8988T (cell line): Measurements from ENCODE around the gene PEX1.
"Not testable (repeated sequence)": the region's sequence is repeated elsewhere in the genome, so short reads cannot be mapped to it uniquely, and the experiment has no call there.

Source experiments
- DNase-seq: peaks from one replicate; pipeline ENCODE4 v3.0.0; 2011

Gene PEX1

DNA sequence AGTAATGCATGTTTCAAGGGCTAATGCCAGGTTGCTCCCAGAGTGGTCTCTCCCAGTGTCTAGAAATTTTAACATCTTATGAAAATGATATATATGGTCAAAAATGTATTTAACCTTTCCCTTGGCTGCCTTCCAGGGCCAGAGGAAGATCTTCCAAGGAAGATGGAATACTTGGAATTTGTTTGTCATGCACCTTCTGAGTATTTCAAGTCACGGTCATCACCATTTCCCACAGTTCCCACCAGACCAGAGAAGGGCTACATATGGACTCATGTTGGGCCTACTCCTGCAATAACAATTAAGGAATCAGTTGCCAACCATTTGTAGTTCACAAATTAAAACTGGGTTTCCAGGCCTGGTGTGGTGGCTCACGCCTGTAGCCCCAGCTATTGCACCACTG lies 72.1 kb downstream of the PEX1 start:
- no peak for DNase-seq

DNA sequence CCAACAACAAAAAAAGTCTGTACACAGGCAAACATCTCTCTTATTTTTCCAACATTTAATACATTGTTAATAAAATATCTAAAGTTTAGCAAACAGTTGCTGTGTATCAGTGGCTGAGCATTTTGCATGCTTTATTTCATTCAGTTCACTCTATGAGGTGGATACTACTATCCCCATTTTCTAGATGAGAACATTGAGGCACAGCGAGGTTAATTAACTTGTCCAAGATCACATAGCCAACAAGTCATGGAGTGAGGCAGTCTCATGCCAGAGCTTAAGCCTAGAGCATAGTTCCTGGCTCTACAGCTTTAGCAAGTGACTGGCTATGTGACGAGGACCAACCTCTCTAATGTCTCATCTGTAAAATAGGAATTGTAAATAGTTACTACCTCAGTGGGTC lies 76.7 kb downstream of the PEX1 start:
- DNase-seq = no peak

DNA sequence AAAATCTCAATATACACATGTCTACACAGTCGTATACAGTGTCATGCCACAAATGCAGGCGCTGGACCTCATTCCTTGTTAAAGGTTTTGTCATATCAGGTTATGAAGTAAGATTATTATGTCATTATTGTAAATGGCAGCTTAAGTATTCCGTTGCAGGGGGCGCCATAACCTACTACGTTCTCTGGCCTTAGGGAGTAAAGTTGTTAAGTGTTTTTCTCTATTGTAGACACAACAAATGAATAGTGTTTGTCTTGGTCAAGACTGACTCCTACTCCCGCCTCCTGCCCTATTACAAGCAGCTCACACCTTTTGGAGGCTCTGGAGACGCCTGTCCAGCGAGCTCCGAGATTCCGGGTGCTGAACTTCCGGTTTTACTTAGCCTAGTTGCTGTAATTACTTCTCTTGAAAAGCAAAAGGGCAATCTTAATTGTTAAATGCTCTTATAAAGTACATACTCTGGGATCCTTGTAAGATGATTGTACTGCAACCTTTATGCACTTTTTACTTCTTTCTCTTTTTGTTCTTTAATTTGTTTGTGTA lies 80.0 kb downstream of the PEX1 start:
- no peak for DNase-seq

DNA sequence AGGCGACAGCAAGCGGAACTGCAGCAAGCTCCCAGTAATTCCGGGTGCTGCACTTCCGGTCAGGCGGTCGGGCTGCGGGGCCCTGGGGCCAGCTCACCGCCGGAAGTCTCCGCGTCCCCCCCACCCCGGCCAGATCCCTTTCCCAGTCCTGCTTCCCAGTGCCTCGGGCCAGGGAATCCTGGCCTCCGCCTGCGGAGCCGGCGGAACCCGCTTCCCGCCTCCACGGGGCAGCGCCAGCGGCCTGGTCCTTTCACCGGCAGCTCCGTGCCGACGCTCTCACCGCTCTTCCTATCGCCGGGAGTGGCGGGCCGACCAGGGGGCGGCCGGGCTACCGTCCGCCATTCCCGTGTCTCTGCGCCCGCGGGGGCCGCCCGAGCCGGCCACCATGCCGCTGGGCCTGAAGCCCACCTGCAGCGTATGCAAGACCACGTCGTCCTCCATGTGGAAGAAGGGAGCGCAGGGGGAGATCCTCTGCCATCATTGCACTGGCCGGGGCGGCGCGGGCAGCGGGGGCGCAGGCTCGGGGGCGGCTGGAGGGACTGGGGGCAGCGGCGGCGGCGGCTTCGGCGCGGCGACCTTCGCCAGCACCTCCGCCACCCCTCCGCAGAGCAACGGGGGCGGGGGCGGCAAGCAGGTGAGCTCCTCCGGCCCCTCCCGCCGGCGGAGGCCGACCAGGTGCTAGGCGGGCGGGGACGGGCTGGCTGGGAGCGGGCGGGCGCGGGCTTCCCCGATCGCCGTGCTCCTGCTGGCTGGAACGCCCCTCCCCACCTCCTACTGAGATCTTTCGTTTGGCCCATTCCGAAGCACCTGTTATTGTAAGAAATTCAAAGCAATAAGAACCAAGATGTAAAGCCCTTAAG lies 80.7 kb downstream of the PEX1 start, which contains the start of gene GATAD1:
Gene GATAD1, plus strand, starts transcription at position 138 of the 860 bp plus-strand sequence. Its CDS starts 248 bp downstream, at position 386.
- peak; percentile 68 for DNase-seq

DNA sequence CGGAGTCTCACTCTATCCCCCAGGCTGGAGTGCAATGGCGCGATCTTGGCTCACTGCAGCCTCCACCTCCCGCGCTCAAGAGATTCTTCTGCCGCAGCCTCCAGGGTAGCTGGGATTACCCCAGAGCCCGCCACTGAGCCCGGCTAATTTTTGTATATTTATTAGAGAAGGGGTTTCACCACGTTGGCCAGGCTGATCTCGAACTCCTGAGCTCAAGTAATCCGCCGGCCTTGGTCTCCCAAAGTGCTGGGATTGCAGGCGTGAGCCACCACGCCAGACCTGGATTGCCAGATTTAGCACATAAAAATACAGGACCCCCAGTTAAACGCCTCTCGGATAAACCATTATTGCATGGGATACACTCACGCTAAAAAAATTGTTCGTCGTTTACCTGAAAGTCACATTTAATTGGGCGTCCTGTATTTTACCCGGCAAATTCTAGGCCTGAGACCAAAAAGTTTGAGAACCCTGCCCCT lies 81.4 kb downstream of the PEX1 start:
- DNase-seq = no peak

DNA sequence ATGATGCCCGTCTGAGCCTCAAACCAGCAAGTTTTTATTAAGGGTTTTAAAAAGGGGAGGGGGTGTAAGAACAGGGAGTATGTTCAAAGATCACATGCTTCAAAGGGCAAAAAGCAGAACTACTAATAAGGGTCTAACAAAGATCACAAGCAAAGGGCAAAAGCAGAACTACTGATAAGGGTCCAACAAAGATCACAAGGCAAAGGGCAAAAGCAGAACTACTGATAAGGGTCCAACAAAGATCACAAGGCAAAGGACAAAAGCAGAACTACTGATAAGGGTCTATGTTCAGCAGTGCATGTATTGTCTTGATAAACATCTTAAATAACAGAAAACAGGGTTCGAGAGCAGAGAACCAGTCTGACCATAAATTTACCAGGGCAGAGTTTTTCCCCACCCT lies 85.6 kb downstream of the PEX1 start:
- not testable (repeated sequence) for DNase-seq

DNA sequence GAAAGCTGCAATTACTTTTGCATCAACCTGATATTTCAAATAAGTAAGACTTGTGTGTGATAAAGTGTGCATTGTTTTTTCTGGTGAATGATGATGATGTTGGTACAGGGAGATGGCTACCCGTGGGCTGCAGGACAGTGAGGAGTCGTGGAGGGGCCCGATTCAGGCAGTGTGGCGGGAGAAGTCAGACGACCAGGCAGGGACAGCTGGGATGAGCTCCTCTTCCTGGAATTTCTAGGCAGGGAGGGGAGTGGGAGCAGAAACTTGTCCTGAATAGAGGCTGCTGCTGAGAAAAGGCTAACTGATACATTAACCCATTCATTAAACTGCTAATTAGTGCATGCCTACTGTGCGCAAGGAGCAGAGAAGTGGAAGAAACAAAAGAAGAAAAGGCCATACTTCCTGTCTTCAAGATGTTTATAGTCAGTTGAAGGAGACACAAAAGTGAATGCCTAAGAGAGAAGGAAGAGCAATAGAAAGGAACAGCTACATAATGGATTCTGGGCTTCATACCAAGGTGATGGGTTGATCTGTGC lies 90.3 kb downstream of the PEX1 start:
- no peak for DNase-seq
